ENCODE results near the gene TOLLIP.

Gene TOLLIP

DNA sequence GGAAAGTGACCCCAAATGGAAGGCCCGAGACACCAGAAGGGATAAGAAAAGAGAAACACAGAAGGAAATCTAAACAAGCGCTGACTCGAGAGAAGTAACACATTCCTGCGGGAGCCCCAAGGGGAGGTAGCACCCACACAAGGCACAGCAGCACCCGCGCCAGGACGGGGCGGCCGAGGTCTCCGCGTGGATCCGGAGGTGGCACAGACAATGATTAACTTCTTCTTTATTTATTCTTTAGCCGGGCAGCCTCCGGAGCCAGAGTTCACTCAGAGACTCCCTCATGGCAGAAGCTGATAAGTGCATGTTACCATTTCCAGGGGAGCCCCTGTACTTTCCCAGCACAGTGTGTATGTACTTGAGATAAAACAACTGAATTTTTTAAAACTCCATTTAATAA is 5.1 kb downstream of the TOLLIP start:
- no peaks in the 10 kb centered on the region for H3K36me3 ChIP-seq (ENCODE audit: control insufficient read depth, insufficient read depth, low read length)
- H3K9me3 ChIP-seq (ENCODE audit: control insufficient read depth, low read length) = no peaks in the 10 kb centered on the region
- no peak for DNase-seq
- no peak overlapping the region for H3K27ac ChIP-seq (ENCODE audit: insufficient read depth, low read length, poor library complexity, severe bottlenecking)
- no peak overlapping the region for H3K4me3 ChIP-seq (ENCODE audit: insufficient read depth, low read depth, low read length, poor library complexity, severe bottlenecking)
- peaks cover 20% of the 10 kb centered on the region for H3K4me1 ChIP-seq (ENCODE audit: control insufficient read depth, insufficient read depth, low read length, poor library complexity, severe bottlenecking)
- H3K27me3 ChIP-seq (replicated peaks; ENCODE audit: control insufficient read depth, insufficient read depth, low read length, poor library complexity, severe bottlenecking) = no peaks in the 10 kb centered on the region

DNA sequence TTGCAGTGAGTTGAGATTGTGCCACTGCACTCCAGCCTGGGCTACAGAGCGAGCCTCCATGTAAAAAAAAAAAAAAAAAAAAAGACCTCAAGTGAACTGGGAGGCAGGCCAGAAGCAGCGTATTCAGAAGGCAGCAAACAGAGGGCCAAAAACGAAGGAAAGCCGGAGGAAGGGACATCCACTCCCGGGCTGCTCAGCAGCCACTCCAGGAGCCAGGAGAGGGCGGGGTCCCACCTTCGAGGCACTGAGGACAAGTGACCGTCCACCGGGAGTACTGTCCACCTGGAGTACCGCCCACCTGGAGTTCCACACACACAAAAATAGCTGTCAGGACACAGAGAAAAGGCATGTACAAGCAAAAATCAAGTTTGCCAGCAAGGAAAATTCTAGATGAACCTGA is 5.5 kb downstream of the TOLLIP start:
- Histone ChIP-seq H3K4me1 (ENCODE audit: control insufficient read depth, insufficient read depth, low read length, poor library complexity, severe bottlenecking) (peaks cover 19% of the 10 kb centered on the region), H3K4me3 (ENCODE audit: insufficient read depth, low read depth, low read length, poor library complexity, severe bottlenecking) (no peak overlapping the region), H3K27ac (ENCODE audit: insufficient read depth, low read length, poor library complexity, severe bottlenecking) (no peak overlapping the region), H3K9me3 (ENCODE audit: control insufficient read depth, low read length) (no peaks in the 10 kb centered on the region), H3K27me3 (replicated peaks; ENCODE audit: control insufficient read depth, insufficient read depth, low read length, poor library complexity, severe bottlenecking) (no peaks in the 10 kb centered on the region), H3K36me3 (ENCODE audit: control insufficient read depth, insufficient read depth, low read length) (no peaks in the 10 kb centered on the region)
- no peak for DNase-seq

DNA sequence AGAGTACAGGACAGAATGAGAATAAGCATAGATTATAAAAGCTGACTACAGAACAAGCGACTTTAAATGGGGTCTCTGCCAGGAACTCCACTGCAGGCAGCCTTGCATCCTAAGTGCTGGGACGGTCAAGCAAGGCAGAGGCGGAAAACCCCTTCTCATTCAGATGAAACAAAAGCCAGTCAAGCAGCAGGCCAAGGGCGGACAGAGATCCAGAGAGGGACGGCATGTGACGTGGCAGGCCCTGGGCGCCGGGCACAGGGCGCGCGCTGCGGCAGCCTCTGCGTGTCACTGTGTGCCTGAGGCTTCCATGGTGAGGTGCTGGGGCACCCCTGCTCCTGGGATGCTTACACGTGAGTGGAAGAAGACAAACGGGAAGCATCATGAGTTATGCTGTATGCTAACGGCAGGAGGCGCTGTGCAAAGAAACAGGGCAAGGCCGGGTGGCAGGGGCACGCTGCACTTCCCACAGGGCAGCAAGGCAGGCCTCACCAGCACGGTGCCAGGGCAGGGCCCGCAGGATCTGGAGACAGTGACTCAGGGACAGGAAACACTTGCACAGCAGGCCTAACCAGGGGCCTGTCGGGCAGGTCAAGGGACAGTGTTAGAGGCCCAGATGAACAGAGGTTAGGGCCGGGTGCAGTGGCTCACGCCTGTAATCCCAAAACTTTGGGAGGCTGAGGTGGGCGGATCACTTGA is 6.2 kb downstream of the TOLLIP start:
- Histone ChIP-seq H3K4me1 (ENCODE audit: control insufficient read depth, insufficient read depth, low read length, poor library complexity, severe bottlenecking) (peaks cover 12% of the 10 kb centered on the region), H3K4me3 (ENCODE audit: insufficient read depth, low read depth, low read length, poor library complexity, severe bottlenecking) (no peak overlapping the region), H3K36me3 (ENCODE audit: control insufficient read depth, insufficient read depth, low read length) (peaks cover 1% of the 10 kb centered on the region), H3K9me3 (ENCODE audit: control insufficient read depth, low read length) (no peaks in the 10 kb centered on the region), H3K27me3 (replicated peaks; ENCODE audit: control insufficient read depth, insufficient read depth, low read length, poor library complexity, severe bottlenecking) (no peaks in the 10 kb centered on the region), H3K27ac (ENCODE audit: insufficient read depth, low read length, poor library complexity, severe bottlenecking) (no peak overlapping the region)
- DNase-seq = no peak

DNA sequence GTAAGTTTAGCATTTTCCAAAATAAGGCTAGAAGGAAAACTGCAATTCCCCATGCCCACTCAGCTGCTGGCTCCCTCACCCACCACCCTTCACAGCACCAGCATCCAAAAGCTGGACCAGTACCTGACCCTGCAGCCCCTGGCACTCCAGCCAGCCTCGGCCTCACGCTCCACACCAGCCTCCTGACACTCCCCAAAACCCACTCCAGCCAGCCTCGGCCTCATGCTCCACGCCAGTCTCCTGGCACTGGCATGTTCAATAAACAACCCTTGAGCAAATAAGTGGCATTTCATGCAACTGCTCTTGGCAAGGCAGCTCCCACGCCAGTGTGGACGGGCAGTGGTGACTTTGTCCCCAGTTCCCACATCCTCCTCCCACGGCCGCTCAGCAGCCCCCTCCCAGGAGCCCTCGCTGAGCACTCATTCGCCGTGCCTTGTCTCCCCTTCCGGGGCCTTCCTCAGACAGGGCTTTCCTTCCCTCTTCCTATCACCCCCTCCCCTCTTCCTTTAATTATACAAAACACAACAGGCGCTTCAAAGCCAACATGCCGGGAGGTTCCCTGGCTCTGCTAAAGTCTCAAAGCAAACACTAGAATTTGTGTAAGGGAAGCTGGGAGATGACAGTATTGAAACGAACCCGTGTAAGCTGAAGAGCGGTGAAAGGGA is 6.8 kb downstream of the TOLLIP start:
- Histone ChIP-seq H3K27me3 (replicated peaks; ENCODE audit: control insufficient read depth, insufficient read depth, low read length, poor library complexity, severe bottlenecking) (no peaks in the 10 kb centered on the region), H3K36me3 (ENCODE audit: control insufficient read depth, insufficient read depth, low read length) (peaks cover 8% of the 10 kb centered on the region), H3K9me3 (ENCODE audit: control insufficient read depth, low read length) (no peaks in the 10 kb centered on the region), H3K4me3 (ENCODE audit: insufficient read depth, low read depth, low read length, poor library complexity, severe bottlenecking) (no peak overlapping the region), H3K27ac (ENCODE audit: insufficient read depth, low read length, poor library complexity, severe bottlenecking) (no peak overlapping the region), H3K4me1 (ENCODE audit: control insufficient read depth, insufficient read depth, low read length, poor library complexity, severe bottlenecking) (peaks cover 7% of the 10 kb centered on the region)
- no peak for DNase-seq

DNA sequence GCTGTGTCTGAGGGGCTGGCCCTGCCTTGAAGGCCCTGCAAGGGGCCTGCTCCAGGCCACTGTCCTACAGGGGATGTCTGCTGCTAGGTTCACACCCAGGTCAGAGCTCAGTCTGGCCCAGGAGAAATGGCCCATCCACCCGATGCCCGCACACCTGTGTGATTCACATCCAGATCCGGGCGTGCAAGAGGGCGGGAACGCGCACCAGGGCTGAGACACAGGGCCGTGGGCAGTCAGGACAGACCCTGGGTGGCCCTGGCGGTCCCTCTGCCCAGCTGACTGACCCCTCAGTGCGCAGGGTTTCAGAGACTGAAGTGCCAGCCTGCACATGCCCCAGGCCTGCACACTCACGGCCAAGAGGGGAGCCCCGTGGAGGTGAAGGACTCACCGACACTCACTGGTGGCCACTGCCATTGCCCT is 7.4 kb downstream of the TOLLIP start:
- peaks cover 2% of the 10 kb centered on the region for H3K4me1 ChIP-seq (ENCODE audit: control insufficient read depth, insufficient read depth, low read length, poor library complexity, severe bottlenecking)
- no peak overlapping the region for H3K4me3 ChIP-seq (ENCODE audit: insufficient read depth, low read depth, low read length, poor library complexity, severe bottlenecking)

DNA sequence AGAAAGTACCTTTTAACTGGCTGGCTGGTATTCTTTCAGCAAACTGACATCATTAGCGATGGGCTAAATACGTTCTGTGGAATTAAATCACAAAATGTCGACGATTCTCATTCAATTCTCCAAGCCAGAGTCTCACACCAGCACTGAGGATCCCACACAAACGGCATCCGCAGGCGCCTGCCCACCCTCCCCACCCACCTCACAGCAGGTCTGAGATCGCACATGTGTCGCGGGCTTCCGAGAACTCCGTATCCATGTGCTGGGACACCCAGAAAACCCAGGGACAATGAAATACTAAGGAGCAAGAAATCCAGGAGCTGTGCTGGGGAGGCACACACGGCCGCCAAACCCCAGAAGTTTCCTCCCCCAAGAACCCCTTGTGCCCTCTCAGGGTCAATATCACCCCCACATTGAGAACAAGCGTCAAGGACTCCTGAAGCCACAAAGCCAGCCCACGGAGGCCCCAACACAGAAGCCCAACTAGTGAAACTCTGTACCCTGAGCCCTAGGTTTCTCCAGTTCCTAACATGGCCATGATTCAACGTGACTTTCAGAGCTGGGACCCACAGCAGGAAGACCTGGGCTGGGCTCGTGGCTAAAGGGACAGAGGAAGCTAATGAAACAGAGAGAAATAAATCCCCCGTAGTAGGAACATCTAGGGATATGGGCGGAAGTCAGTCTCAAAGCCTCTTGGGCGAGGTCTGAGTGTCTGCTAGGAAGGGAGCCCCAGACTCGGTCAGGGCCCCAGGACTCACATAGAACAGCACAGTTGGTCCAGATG is 8.0 kb downstream of the TOLLIP start:
- no peak overlapping the region for H3K4me3 ChIP-seq (ENCODE audit: insufficient read depth, low read depth, low read length, poor library complexity, severe bottlenecking)
- H3K36me3 ChIP-seq (ENCODE audit: control insufficient read depth, insufficient read depth, low read length) = peaks cover 10% of the 10 kb centered on the region
- H3K9me3 ChIP-seq (ENCODE audit: control insufficient read depth, low read length) = no peaks in the 10 kb centered on the region
- H3K27me3 ChIP-seq (replicated peaks; ENCODE audit: control insufficient read depth, insufficient read depth, low read length, poor library complexity, severe bottlenecking) = no peaks in the 10 kb centered on the region
- H3K4me1 ChIP-seq (ENCODE audit: control insufficient read depth, insufficient read depth, low read length, poor library complexity, severe bottlenecking) = no peaks in the 10 kb centered on the region
- H3K27ac ChIP-seq (ENCODE audit: insufficient read depth, low read length, poor library complexity, severe bottlenecking) = no peak overlapping the region
- DNase-seq = no peak

More for the DNA sequence above, 7.4 kb downstream of the TOLLIP start:
- Histone ChIP-seq H3K36me3 (ENCODE audit: control insufficient read depth, insufficient read depth, low read length) (peaks cover 10% of the 10 kb centered on the region), H3K27me3 (replicated peaks; ENCODE audit: control insufficient read depth, insufficient read depth, low read length, poor library complexity, severe bottlenecking) (no peaks in the 10 kb centered on the region), H3K27ac (ENCODE audit: insufficient read depth, low read length, poor library complexity, severe bottlenecking) (no peak overlapping the region), H3K9me3 (ENCODE audit: control insufficient read depth, low read length) (no peaks in the 10 kb centered on the region)
- DNase-seq = no peak

DNA sequence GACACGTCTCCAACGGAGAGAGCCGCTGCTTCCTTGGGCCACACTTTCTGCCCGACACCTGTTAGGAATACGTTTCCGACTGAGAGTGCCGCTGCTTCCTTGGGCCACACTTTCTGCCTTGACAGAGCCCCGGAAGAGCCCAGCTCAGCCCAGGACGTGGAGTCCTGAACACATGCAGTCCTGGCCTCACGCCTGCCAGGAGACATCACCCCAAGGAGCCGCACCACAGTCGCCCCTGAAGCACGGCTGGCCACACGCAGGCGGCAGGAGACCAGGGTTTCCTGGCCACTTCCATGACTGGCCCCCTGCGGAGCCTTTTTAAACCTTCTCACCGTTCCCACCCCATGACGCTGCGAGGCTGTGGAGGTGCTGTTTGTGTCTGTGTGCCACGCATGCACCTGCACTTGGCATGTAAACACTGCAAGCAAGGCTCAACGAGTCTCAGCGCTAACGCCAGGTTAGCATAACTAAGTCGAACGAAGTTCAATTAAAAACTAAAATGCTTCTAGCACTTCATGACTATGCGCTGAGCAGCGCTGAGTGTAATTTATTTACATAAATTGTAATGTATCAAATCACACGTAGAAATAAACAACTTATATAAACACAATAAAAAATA is 8.8 kb downstream of the TOLLIP start:
- Histone ChIP-seq H3K27me3 (replicated peaks; ENCODE audit: control insufficient read depth, insufficient read depth, low read length, poor library complexity, severe bottlenecking) (no peaks in the 10 kb centered on the region), H3K27ac (ENCODE audit: insufficient read depth, low read length, poor library complexity, severe bottlenecking) (no peak overlapping the region), H3K4me1 (ENCODE audit: control insufficient read depth, insufficient read depth, low read length, poor library complexity, severe bottlenecking) (no peaks in the 10 kb centered on the region), H3K9me3 (ENCODE audit: control insufficient read depth, low read length) (no peaks in the 10 kb centered on the region), H3K36me3 (ENCODE audit: control insufficient read depth, insufficient read depth, low read length) (peaks cover 10% of the 10 kb centered on the region), H3K4me3 (ENCODE audit: insufficient read depth, low read depth, low read length, poor library complexity, severe bottlenecking) (no peak overlapping the region)
- DNase-seq = no peak

DNA sequence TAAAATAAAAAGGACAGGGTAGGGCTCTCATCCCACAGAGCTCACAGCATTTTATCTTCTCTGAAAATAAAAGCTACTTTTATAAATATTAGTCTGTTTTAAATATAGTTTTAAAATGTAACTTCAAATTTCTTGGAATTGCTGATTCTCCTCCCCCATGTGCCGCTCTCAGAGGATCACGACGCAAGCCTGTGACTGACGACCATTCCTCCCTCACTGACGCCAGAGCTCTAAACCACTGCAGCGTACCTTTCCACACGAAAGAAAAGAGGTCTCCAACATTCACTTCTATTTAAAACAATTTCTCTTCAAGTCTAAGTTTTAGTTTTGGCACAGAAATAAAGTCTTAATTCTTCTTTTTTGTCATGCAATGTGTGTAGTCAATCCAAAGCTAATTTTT is 9.3 kb downstream of the TOLLIP start:
- no peaks in the 10 kb centered on the region for H3K4me1 ChIP-seq (ENCODE audit: control insufficient read depth, insufficient read depth, low read length, poor library complexity, severe bottlenecking)
- H3K9me3 ChIP-seq (ENCODE audit: control insufficient read depth, low read length) = no peaks in the 10 kb centered on the region

DNA sequence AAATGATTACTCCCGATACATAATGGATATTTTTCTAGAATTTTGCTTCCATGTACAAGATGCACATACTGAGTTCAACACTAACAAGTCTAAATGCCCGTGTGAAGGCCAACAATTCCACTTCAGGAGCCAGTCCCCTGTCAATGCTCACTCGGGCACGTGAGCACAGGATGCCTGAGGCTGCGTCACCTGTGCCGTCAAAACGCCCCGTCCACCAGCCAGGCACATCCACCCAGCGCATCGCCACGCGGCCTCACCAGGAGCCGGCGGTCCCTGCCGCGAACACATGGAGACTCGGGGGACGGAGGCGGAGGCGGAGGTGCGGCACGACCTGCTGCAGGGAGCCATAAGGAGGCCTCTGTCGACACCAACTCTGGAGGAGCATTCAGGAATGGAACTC is 9.8 kb downstream of the TOLLIP start:
- DNase-seq = no peak
- Histone ChIP-seq H3K4me3 (ENCODE audit: insufficient read depth, low read depth, low read length, poor library complexity, severe bottlenecking) (no peak overlapping the region), H3K27ac (ENCODE audit: insufficient read depth, low read length, poor library complexity, severe bottlenecking) (no peak overlapping the region), H3K27me3 (replicated peaks; ENCODE audit: control insufficient read depth, insufficient read depth, low read length, poor library complexity, severe bottlenecking) (no peaks in the 10 kb centered on the region), H3K9me3 (ENCODE audit: control insufficient read depth, low read length) (no peaks in the 10 kb centered on the region), H3K36me3 (ENCODE audit: control insufficient read depth, insufficient read depth, low read length) (peaks cover 16% of the 10 kb centered on the region), H3K4me1 (ENCODE audit: control insufficient read depth, insufficient read depth, low read length, poor library complexity, severe bottlenecking) (no peaks in the 10 kb centered on the region)

More for the DNA sequence above, 9.3 kb downstream of the TOLLIP start:
- no peak overlapping the region for H3K4me3 ChIP-seq (ENCODE audit: insufficient read depth, low read depth, low read length, poor library complexity, severe bottlenecking)
- H3K27me3 ChIP-seq (replicated peaks; ENCODE audit: control insufficient read depth, insufficient read depth, low read length, poor library complexity, severe bottlenecking) = no peaks in the 10 kb centered on the region
- no peak for DNase-seq
- H3K27ac ChIP-seq (ENCODE audit: insufficient read depth, low read length, poor library complexity, severe bottlenecking) = no peak overlapping the region
- H3K36me3 ChIP-seq (ENCODE audit: control insufficient read depth, insufficient read depth, low read length) = peaks cover 15% of the 10 kb centered on the region
